HG03575 (cell line): Measurements from ENCODE around the gene HPN.
"Not testable (repeated sequence)": the region's sequence is repeated elsewhere in the genome, so short reads cannot be mapped to it uniquely, and the experiment has no call there.

ENCODE experiments used
- ATAC-seq: cut with Tn5 transposase; IDR thresholded peaks from one replicate; pipeline ENCODE4 v1.9.1; 2021; ENCODE audit not compliant: unreplicated experiment, insufficient number of reproducible peaks, low FRiP score; ENCODE audit errors: extremely low read depth

Gene HPN

GRCh38 chr19:35006999-35007365 is 34.5 kb upstream of the HPN start:
- no peak for ATAC-seq

GRCh38 chr19:35007427-35007826 is 34.1 kb upstream of the HPN start:
- ATAC-seq: not testable (repeated sequence)

GRCh38 chr19:35008891-35009341 is 32.6 kb upstream of the HPN start:
- no peak for ATAC-seq

- no peak for ATAC-seq
Observed at GRCh38 chr19:35009424-35010415, 31.8 kb upstream of the HPN start.

DNA sequence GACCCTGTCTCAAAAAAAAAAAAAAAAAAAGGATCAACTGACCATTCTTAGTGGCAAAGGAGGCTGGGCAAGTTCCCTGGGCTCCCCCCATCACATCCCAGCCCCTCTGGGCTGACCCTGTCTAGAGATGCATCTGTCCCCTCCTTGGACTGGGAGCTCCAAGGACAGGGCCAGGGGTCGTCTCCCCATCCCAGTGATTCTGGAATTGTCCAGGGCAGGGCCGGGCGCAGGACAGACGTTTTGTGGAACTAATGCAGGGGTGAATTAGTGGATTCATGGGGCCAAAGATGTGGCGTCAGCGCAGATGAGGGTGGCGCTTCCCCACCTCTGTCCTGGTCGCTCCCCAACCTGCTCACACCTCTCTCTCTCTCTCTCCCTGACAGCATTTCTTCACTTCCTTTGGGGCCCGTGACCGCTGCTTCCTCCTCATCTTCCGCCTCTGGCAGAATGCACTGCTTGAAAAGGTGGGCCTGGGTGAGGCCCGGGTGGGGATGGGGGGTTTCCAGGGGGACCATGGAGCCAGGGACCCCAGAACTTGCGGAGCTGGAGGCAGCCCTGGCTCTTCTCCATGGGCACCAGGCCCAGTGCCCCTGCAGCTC is 30.3 kb upstream of the HPN start:
- ATAC-seq: no peak

GRCh38 chr19:35011737-35012682 is 29.5 kb upstream of the HPN start:
- no peak for ATAC-seq

GRCh38 chr19:35013041-35013819 is 28.3 kb upstream of the HPN start:
- ATAC-seq: no peak

GRCh38 chr19:35013820-35014754 is 27.4 kb upstream of the HPN start:
- no peak for ATAC-seq

GRCh38 chr19:35014774-35015173 is 26.7 kb upstream of the HPN start:
- not testable (repeated sequence) for ATAC-seq

DNA sequence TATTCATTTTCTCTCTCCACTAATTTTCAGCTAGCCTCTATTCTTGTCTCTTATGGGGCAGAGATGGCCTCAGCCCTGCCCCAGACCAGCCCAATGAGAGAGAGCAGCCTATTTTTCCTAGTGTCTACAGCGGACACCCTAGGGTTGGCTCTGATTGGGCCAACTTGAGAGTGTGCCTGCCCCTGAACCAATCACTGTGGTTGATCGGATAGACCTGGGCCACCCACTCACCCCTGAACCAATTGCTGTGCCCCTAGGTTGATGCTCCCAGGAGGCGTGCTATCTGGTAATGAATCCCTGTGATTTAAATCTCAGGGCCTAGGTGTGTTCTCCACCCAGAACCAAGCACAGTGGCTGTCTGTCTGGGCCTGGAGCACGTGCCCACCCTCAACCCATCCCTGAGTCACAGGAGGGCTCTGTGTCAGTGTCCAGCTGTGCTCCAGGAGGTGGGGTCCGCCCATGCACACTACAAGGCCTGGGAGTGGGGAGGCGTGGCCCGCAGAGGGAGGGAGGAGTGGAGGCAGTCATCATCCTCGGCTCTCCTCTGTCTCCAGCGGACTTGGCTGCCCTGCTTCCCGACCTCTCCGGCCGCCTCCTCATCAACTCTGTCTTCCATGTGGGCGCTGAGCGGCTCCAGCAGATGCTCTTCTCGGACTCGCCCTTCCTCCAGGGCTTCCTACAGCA is 26.1 kb upstream of the HPN start:
- no peak for ATAC-seq

DNA sequence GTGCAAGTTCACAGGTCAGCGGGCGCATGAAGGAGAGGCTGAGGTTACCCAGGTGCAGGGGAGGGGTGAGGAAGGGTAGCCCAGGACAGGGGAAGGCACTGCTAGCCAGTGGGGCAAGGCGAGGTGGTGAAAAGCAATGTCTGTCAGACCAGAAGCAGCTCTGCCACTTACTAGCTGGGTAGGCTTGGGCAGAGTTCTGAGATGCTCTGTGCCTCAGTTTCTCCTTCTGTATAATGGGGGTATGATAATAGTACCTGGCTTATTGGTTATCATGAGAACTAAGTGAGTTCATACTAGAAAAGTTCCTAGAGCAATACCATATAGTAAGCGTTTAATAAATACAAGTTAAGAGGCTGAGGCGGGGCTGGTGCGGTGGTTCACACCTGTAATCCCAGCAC is 25.6 kb upstream of the HPN start:
- ATAC-seq: no peak

DNA sequence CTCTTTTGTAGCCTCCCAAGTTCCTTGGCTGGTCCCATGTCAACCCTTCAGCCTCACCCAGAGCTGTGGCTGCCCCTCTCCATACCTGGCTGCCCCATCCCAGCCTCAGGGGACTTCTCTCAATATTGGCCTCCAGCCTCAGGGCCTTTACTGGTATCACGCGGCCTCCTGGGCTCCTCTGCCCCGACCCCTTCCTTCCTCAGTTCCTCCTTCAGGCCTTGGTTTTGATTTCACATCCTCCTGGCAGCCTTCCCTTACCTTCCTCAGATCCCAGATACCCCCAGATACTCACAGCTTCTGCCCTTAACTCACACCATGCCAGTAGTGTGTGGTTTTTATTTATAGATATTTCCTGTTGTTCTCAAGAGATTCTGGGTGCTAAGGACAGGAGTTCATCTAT is 24.0 kb upstream of the HPN start:
- no peak for ATAC-seq

- ATAC-seq: no peak
Observed at GRCh38 chr19:35018379-35018778, 23.1 kb upstream of the HPN start.

DNA sequence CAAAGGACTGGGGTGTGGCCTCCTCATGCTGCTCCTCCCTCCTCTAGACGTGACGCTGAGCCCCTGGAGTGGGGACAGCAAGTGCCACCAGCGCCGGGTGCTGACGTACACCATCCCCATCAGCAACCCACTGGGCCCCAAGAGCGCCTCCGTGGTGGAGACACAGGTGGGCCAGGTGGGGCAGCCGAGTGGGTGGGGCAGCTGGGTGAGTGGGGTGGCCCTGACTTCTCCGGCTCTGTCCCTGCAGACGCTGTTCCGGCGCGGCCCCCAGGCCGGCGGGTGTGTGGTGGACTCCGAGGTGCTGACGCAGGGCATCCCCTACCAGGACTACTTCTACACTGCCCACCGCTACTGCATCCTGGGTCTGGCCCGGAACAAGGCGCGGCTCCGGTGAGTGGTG is 22.4 kb upstream of the HPN start:
- ATAC-seq: no peak

GRCh38 chr19:35021016-35021415 is 20.5 kb upstream of the HPN start:
- no peak for ATAC-seq

GRCh38 chr19:35021596-35021995 is 19.9 kb upstream of the HPN start:
- ATAC-seq: no peak

DNA sequence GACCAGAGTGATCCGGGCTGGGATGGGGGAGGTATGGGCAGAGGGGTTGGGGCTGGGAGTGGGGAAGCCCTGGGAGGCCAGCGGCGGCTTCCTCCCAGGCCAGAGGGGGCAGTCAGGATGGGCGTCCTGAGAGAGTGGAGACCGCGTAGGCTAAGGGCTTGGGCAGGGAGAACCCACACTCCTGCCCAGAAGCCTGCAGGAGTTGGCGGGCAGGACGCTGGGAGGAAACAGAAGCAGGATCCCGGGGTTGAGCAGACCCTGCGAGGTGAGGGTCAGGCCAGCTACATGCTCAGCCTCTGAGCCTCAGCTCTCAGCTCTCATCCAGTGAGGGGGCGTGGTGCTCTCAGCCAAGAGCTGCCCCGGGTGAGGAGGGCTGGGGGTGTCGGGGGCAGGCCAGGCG is 19.1 kb upstream of the HPN start:
- no peak for ATAC-seq
